Activated naive CD8-positive, alpha-beta T cell treated with anti-CD3 and anti-CD28 coated beads for 36 hours (primary cell): Measurements from ENCODE around the gene MS4A10. TPM values are rescaled to one million over a fixed set of nuclear protein-coding genes. Genes with fewer than 3 reads are reported as not detected.

Source experiments
- DNase-seq: peaks from one replicate; pipeline ENCODE4 v3.0.0; 2021
- H3K27ac Mint-ChIP-seq: one replicate; pipeline ENCODE4 v1.8.0; 2022; ENCODE audit warnings: mild to moderate bottlenecking, moderate library complexity, mixed read lengths
- H3K27me3 Mint-ChIP-seq: one replicate; pipeline ENCODE4 v1.8.0; 2022; ENCODE audit warnings: mild to moderate bottlenecking, mixed read lengths
- H3K36me3 Mint-ChIP-seq: one replicate; pipeline ENCODE4 v1.8.0; 2021; ENCODE audit warnings: mild to moderate bottlenecking, mixed read lengths
- H3K4me1 Mint-ChIP-seq: one replicate; pipeline ENCODE4 v1.8.0; 2021; ENCODE audit warnings: mixed read lengths
- H3K4me3 Mint-ChIP-seq: one replicate; pipeline ENCODE4 v1.8.0; 2022; ENCODE audit warnings: mild to moderate bottlenecking, moderate library complexity, mixed read lengths
- H3K9me3 Mint-ChIP-seq: one replicate; pipeline ENCODE4 v1.8.0; 2022; ENCODE audit warnings: mixed read lengths
- total RNA-seq, 2 experiments: library from RNA; stranded (reverse); gene quantifications; one replicate each; pipeline ENCODE4 v1.2.3, GENCODE V29; 2021

MS4A10 gene
- total RNA-seq, 2 experiments from 2014 or later, result not detected

DNA sequence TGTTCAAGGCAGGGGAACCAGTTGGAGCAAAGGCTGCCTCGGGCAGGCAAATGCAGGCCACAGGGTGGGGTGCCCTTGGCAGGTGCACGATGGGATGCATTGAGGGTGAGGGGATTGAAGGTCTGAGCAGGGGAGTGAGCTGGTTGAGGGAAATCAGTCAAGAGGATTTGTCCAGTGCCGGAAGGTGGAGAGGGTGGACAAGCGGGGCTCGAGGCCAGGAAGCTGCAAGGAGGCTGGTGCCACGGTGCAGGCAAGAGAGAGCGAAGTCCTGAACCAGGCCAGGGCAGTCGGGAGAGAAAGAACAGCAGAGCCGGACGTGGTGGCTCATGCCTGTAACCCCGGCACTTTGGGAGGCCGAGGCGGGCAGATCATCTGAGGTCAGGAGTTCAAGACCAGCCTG lies 10.4 kb upstream of the MS4A10 start:
- DNase-seq, result no peak
- Mint-ChIP-seq H3K27me3 (no peaks in the 10 kb centered on the region), H3K4me1 (peaks cover 3% of the 10 kb centered on the region), H3K4me3 (no peak overlapping the region), H3K36me3 (no peaks in the 10 kb centered on the region), H3K9me3 (no peaks in the 10 kb centered on the region), H3K27ac (no peak overlapping the region)

DNA sequence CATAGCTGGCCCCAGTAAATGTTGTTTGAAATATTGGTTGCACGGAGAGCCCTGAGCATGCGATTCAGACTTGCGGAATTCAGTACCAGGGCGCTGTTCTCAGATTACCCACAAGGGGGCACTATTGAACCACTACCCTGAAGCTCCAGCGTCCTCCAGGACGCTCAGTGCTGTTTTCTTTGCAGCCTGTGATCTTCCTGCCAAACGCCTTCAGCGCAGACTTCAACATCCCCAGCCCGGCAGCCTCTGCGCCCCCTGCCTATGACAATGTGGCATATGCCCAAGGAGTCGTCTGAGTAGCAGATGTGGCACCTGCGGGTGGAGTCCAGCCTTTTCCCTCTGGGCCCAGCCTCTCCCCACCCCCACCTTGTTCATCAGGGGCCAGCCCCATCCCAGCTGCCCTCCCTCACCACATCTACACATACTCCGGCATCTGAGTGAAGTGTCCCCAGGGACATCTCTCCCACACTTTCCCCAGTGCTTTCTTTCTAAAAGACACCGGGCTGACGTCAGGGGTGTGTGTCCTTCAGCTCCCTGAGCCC lies 9.6 kb upstream of the MS4A10 start:
- peak; percentile 77 for DNase-seq
- Mint-ChIP-seq H3K27ac (no peak overlapping the region), H3K36me3 (no peaks in the 10 kb centered on the region), H3K4me3 (no peak overlapping the region), H3K27me3 (no peaks in the 10 kb centered on the region), H3K4me1 (peaks cover 3% of the 10 kb centered on the region), H3K9me3 (no peaks in the 10 kb centered on the region)

DNA sequence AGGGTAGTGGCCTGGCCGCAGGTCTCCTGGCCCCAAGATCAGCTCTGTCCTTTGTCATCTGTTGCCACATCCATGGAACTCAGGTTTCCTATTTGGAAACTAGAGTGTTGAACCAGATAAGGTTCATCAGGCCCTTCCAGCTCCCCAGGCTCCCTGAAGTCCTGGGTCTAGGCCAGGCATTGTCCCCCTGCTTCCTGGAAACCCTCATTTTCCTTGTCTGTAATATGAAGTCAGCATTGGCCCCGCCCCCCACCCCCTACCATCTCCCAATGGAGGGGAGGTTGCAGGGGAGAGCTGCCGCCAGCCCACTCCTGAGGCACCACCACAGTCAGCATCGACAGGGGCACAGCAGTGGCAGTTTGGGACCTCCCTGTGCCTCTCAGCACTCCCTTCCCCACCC lies 9.0 kb upstream of the MS4A10 start:
- Mint-ChIP-seq H3K9me3 (no peaks in the 10 kb centered on the region), H3K4me1 (peaks cover 3% of the 10 kb centered on the region), H3K27me3 (no peaks in the 10 kb centered on the region), H3K27ac (no peak overlapping the region), H3K4me3 (no peak overlapping the region), H3K36me3 (no peaks in the 10 kb centered on the region)
- DNase-seq, result no peak

DNA sequence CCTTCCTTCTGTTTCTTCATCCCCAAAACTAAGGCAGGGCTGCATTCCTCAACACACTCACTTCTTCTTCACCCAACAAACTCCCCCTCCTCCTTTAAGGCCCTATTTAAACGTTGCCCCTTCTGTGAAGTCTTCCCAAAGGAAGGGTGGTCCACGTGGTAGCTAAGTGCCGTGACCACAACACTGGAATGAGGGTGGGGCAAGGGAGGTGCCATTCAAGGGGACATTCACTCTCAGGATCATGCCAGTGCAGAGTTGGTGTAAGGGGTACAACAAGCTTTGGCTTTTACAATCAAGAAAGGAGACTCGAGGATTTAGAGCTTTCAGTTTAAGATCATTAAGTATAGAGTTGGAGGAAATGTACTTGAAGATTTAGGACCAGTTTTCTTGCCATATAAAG lies 8.0 kb upstream of the MS4A10 start:
- Mint-ChIP-seq H3K9me3 (no peaks in the 10 kb centered on the region), H3K4me3 (no peak overlapping the region), H3K27ac (no peak overlapping the region), H3K36me3 (no peaks in the 10 kb centered on the region), H3K4me1 (peaks cover 3% of the 10 kb centered on the region), H3K27me3 (no peaks in the 10 kb centered on the region)
- DNase-seq, result no peak

DNA sequence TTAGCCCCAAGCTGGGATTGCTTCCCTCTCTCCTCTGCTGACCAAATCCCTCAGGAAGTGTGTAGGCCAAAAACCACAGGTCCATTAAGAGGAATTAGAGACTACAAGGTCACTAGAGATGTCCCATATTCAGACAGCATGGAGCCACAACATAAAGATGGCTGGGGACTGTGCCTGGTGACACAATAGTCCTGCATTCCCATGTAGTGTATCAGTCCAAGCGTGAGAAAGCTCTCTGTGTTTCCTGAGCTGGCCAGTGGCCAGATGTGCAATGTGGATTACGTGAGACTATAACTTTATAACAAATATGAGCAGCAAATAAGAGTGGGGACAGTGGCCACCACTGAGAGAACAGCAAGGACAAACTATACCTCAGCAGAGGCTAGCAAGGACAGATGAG lies 7.6 kb upstream of the MS4A10 start:
- no peaks in the 10 kb centered on the region for H3K9me3 Mint-ChIP-seq
- H3K27ac Mint-ChIP-seq, result no peak overlapping the region
- no peaks in the 10 kb centered on the region for H3K36me3 Mint-ChIP-seq
- no peak for DNase-seq
- no peak overlapping the region for H3K4me3 Mint-ChIP-seq
- no peaks in the 10 kb centered on the region for H3K27me3 Mint-ChIP-seq
- H3K4me1 Mint-ChIP-seq, result peaks cover 3% of the 10 kb centered on the region

DNA sequence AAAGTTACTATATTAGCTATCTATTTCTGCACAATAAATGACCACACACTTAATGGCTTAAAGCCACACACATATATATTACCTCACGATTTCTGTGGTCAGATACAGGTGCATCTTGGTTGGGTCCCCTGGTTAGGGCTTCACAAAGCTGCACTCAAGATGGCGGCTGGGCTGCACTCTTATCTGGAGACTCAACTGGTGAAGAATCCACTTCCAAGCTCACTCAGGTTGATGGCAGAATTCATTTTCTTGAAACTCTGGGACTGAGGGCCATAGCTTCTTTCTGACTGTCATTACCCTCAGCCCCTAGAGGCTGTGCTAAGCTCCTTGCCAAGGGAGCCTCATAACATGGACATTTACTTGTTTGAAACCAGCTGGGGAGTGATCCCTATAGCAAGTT lies 5.1 kb upstream of the MS4A10 start:
- Mint-ChIP-seq H3K9me3 (no peaks in the 10 kb centered on the region), H3K4me1 (peaks cover 3% of the 10 kb centered on the region), H3K36me3 (no peaks in the 10 kb centered on the region), H3K4me3 (no peak overlapping the region), H3K27me3 (no peaks in the 10 kb centered on the region), H3K27ac (no peak overlapping the region)
- no peak for DNase-seq

DNA sequence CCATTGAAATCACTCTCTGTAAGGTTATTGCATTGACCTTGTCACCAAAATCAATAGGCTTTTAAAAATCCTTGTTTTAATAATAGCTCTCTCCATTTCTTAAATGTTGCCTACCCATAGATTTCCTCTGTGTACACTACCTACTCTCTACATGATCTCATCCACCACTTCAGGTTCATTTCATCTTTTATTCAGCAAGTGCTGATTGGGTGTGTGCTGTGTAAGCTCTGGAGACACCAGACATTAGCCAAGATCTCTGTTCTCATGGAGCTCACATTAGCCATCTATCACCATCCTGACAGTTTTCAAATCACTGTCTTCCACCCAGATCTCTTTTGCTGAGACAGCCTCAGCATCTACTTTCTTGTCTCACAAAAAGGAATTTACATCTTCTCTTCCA lies 4.4 kb upstream of the MS4A10 start:
- Mint-ChIP-seq H3K4me1 (no peaks in the 10 kb centered on the region), H3K9me3 (no peaks in the 10 kb centered on the region), H3K27ac (no peak overlapping the region), H3K36me3 (no peaks in the 10 kb centered on the region), H3K27me3 (no peaks in the 10 kb centered on the region), H3K4me3 (no peak overlapping the region)
- no peak for DNase-seq

DNA sequence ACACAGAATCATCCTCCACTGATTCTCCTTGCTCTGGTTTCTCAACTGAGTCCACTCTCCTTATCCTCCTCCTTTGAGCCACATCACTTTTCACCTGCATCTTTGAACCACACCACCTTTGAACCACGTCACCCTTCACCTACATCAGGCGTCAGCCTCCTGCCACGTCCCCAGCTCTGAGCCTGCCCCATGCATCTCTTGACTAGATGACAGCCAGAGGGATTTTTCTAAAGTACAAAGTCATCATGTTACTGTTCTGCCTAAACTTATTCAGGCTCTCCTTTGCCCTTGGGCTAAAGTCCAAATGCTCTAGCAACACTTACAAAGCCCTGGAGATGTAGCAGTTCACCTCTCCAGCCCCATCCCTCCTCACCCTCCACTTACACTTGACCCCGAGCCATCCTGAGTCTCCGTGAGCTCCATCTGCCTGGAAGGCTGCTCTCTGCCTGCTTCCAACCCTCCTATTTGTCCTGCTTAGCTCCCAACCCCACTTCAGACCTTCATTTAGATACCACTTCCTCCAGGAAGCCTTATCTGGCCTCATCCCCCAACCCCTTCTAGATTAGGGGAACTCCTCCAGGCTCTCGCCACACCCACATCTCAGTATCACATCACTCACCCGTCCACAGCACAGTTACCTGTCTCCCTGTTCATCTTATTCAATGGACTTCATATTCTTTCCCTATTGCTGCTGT lies 3.7 kb upstream of the MS4A10 start:
- Mint-ChIP-seq H3K9me3 (no peaks in the 10 kb centered on the region), H3K27ac (no peak overlapping the region), H3K27me3 (no peaks in the 10 kb centered on the region), H3K4me1 (no peaks in the 10 kb centered on the region), H3K4me3 (no peak overlapping the region), H3K36me3 (no peaks in the 10 kb centered on the region)
- no peak for DNase-seq

DNA sequence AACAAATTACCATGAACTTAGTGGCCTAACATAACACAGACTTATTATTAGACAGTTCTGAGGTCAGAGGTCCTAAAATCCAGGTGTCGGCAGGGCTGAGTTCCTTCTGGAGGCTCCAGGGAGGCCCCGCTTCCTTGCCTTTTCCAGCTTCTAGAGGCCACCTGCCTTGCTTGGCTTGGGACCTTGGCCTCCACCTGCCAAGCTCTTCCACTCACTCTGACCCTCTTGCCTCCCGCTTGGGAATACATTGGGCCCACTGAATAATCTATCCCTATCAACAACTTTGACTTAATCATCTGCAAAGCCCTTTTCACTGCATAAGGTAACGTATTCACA lies 3.2 kb upstream of the MS4A10 start:
- no peaks in the 10 kb centered on the region for H3K36me3 Mint-ChIP-seq
- H3K27me3 Mint-ChIP-seq, result no peaks in the 10 kb centered on the region
- H3K9me3 Mint-ChIP-seq, result no peaks in the 10 kb centered on the region
- no peak overlapping the region for H3K4me3 Mint-ChIP-seq
- H3K27ac Mint-ChIP-seq, result no peak overlapping the region
- H3K4me1 Mint-ChIP-seq, result no peaks in the 10 kb centered on the region
- no peak for DNase-seq

DNA sequence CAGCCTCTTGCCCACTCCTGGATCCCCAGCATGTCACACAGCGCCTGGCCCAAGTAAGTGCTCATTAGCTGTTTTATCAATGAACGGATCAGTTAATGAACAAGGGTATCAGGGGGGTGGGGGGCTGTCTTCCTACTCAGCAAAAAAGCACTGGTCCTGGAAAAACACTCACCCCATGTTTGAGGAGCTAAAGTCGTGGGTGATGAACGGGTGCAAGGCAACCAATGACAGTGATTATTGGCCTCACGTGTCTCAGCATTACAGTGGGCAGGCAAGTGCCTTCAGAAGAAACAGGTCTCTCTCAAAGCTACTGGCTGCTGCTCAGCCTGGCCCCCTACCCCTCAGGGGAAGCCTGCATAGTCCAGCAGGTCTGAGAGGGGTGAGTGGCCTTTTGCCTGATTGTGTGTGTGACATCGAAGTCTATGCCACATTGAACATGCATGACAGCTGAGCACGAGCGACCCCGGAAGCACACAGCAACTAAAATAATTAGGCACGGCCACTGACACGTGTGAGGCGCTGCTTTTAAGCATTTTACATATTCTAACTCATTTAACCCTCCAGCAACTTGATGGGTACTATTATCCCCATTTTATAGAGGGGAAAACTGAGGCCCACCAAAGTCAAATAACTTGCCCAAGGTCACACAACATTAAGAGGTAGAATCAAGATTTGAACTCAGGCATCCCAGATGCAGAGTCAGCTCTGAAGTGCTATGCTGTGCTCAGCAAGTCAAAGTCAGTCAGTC lies 2.6 kb upstream of the MS4A10 start:
- Mint-ChIP-seq H3K27ac (no peak overlapping the region), H3K4me3 (no peak overlapping the region), H3K4me1 (no peaks in the 10 kb centered on the region), H3K36me3 (no peaks in the 10 kb centered on the region), H3K27me3 (no peaks in the 10 kb centered on the region), H3K9me3 (no peaks in the 10 kb centered on the region)
- no peak for DNase-seq

DNA sequence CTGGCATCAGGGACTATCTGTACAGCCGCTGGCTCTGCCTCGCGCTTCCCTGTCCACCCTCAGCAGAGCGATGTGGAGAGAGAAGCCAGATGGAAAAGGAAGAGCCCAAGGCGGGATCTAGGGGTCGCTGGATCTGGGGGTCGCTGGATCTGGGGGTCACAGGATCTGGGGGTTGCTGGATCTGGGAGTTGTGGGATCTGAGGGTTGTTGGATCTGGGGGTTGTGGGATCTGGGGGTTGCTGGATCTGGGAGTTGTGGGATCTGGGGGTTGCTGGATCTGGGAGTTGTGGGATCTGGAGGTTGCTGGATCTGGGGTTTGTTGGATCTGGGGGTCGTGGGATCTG lies 2.0 kb upstream of the MS4A10 start:
- Mint-ChIP-seq H3K27ac (no peak overlapping the region), H3K4me1 (no peaks in the 10 kb centered on the region), H3K27me3 (no peaks in the 10 kb centered on the region), H3K36me3 (no peaks in the 10 kb centered on the region), H3K4me3 (no peak overlapping the region), H3K9me3 (no peaks in the 10 kb centered on the region)
- DNase-seq, result no peak

DNA sequence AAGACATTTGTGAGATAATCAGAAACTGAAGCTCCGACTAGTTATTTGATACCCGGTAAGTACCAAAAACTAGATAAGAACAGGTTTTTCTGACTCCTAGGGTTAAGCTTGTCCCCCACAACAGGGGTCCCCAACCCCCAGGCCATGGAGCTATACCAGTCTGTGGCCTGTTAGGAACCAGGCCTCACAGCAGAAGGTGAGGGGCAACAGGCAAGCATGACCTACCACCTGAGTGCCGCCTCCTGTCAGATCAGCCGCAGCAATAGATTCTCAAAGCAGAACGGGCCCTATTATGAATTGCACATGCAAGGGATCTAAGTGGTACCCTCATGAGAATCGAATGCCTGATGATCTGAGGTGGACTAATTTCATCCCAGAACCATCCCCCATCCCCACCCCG lies 1.2 kb upstream of the MS4A10 start:
- Mint-ChIP-seq H3K36me3 (no peaks in the 10 kb centered on the region), H3K27ac (no peak overlapping the region), H3K4me3 (no peak overlapping the region), H3K27me3 (no peaks in the 10 kb centered on the region), H3K4me1 (no peaks in the 10 kb centered on the region), H3K9me3 (no peaks in the 10 kb centered on the region)
- no peak for DNase-seq

DNA sequence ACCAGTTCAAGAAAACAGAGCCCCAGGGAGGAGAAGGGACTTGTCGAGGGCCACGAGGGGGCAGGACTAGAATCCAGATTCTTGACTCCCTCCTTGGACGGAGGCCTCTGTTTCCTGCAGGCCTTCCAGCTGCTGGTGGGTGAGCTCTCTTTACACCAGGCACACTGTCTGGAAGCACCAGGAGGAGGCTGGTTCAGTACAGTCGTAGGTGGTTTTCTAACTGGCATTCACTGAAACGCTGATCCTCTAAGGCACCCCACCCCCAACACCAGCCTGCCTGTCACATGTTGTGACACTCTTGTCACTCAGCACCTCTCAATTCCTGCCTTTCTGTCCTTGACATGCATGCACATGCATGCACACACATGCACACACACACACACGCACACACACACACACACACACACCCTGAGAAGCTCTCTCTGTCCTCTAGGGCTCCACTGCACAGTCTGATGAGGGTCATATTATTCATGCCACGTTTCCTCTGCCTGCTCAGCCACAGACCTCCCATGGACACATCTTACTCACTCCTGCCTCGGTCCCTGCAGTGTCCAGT lies 751 bp downstream of the MS4A10 start:
- Mint-ChIP-seq H3K36me3 (no peaks in the 10 kb centered on the region), H3K4me3 (no peak overlapping the region), H3K4me1 (no peaks in the 10 kb centered on the region), H3K9me3 (no peaks in the 10 kb centered on the region), H3K27ac (no peak overlapping the region), H3K27me3 (no peaks in the 10 kb centered on the region)
- no peak for DNase-seq

DNA sequence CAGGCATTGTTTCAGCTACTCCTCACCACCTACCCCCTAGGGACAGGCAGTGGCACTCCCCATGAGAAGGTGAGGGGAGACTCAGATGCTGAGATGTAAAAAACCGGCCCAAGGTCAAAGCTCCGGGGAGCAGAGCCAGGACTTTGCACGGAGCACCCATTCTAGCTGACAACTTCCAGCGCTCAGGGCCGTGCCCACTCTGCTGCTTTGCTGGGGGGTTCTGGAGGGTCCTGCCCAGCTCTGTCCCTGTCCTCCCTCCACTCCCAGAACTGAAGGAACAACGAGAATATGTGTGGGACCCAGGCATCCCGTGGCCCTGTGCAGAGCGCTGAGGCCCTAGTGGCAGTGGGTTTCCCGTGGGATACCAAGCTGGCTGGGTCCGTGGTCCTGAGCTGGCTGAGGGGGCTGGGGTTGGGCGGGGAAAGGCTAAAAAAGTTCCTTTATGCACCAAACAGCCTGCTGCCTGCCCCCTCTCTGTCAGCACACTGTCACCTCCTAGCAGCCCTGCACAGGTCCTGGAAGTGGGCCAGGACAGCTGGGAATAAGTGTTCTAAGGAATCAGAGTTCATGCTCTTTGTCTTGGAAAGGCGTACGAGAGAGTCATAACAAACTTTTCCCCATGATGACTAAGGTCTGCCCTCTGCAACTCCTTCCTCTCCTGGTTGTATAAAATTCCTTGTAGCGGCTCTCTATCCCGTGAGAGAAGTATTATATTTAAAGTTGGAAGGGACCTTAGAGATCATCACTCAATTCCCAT lies 1.9 kb downstream of the MS4A10 start:
- Mint-ChIP-seq H3K9me3 (no peaks in the 10 kb centered on the region), H3K4me3 (no peak overlapping the region), H3K27me3 (no peaks in the 10 kb centered on the region), H3K4me1 (no peaks in the 10 kb centered on the region), H3K27ac (no peak overlapping the region), H3K36me3 (no peaks in the 10 kb centered on the region)
- DNase-seq, result no peak

DNA sequence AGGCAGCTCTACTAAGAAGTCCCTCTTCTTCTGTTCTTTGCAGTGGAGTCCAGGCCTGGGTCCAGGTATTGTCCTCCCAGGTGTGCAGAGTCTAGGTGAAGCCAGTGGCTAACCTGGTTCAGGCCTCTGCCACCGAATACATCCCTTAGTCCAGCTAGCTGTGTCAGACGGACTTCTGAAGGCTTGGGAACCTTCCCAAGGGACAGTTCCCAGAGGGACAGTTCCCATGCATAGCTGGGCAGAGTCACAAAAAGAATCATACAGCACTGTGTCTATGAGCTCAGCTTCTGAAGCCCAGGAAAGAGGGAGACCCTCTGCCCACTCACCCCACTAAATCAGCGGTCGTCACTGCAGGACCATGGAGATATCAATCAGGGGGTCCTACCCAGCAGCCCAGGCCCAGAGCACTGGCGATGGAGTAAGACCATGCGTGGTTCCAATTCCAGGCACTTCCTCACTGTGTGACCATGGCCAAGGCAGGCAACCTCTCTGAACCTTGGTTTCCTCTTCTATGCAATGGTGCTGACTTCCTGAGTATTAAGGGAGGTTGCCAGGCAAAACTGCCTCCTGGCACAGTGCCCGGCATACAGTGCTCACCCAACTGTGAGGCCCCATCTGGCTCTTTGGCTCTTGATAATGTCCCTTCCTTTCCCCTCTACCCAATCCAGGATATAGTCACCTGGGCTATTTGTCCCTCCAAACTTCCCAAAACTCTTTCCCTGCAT lies 3.4 kb downstream of the MS4A10 start:
- Mint-ChIP-seq H3K4me1 (no peaks in the 10 kb centered on the region), H3K4me3 (no peak overlapping the region), H3K9me3 (no peaks in the 10 kb centered on the region), H3K27me3 (no peaks in the 10 kb centered on the region), H3K27ac (no peak overlapping the region), H3K36me3 (no peaks in the 10 kb centered on the region)
- no peak for DNase-seq
